ENCODE measurements around the gene DYNC2I2.

GRCh38 chr9:128687453-128687852 lies 30.8 kb upstream of the DYNC2I2 start:
- TF ChIP-seq REST (IDR thresholded peaks at IDR 0.05) (no peak), RXRA (IDR thresholded peaks at IDR 0.05) (no peak), RAD21 (IDR thresholded peaks at IDR 0.05) (no peak), ZBTB33 (IDR thresholded peaks at IDR 0.05) (no peak), MAX (IDR thresholded peaks at IDR 0.05) (no peak), EGR1 (IDR thresholded peaks at IDR 0.05; ENCODE audit: low read depth in 2 of 2) (no peak), CTCF (IDR thresholded peaks at IDR 0.05; ENCODE audit: low read depth, low read length, missing input control) (no peak), SP1 (IDR thresholded peaks at IDR 0.05) (no peak), JUND (IDR thresholded peaks at IDR 0.05) (no peak), HNF4A (conservative IDR thresholded peaks at IDR 0.05) (no peak), TAF1 (conservative IDR thresholded peaks at IDR 0.05) (no peak)
